Bronchial epithelial cell (primary cell): ENCODE data around the gene KCNJ12. TPM values are rescaled to one million over a fixed set of nuclear protein-coding genes. Genes with fewer than 3 reads are reported as not detected.
A peak's percentile ranks its signal among the peaks of the same experiment; 100 is the strongest.

Experiments used
- DNase-seq: peaks from one replicate; pipeline ENCODE4 v3.0.0-alpha.2; 2010; ENCODE audit warnings: low read depth
- FAIRE-seq: peaks from 2 replicates; lab custom pipeline; 2011; peaks lifted over from hg19 to GRCh38; lab: Jason Lieb, UNC
- H3K27me3 ChIP-seq: 2 replicates; pipeline ENCODE4 v1.5.1; 2011; ENCODE audit warnings: low read length; ENCODE audit not compliant: control insufficient read depth, insufficient read depth
- H3K36me3 ChIP-seq: 2 replicates; pipeline ENCODE4 v1.5.1; 2011; ENCODE audit warnings: low read length; ENCODE audit not compliant: control insufficient read depth, insufficient read depth
- H3K4me3 ChIP-seq: 2 replicates; pipeline ENCODE4 v1.5.1; 2011; ENCODE audit warnings: mild to moderate bottlenecking, low read depth, low read length, control low read depth
- total RNA-seq: library from RNA; depleted of rRNA; stranded (reverse); fragments of >200 nt; gene quantifications from 2 replicates; pipeline ENCODE4 v1.2.1, GENCODE V29; 2014
- TF ChIP-seq, protein P1 (sequence below): IDR thresholded peaks from 2 replicates; pipeline ENCODE4 v1.5.1; 2011; ENCODE audit warnings: mild to moderate bottlenecking, moderate library complexity, low read length, control low read depth, inconsistent platforms; ENCODE audit not compliant: insufficient read depth, severe bottlenecking

KCNJ12 gene
- total RNA-seq, 1 donor from 2014 or later: under 0.01 TPM

DNA sequence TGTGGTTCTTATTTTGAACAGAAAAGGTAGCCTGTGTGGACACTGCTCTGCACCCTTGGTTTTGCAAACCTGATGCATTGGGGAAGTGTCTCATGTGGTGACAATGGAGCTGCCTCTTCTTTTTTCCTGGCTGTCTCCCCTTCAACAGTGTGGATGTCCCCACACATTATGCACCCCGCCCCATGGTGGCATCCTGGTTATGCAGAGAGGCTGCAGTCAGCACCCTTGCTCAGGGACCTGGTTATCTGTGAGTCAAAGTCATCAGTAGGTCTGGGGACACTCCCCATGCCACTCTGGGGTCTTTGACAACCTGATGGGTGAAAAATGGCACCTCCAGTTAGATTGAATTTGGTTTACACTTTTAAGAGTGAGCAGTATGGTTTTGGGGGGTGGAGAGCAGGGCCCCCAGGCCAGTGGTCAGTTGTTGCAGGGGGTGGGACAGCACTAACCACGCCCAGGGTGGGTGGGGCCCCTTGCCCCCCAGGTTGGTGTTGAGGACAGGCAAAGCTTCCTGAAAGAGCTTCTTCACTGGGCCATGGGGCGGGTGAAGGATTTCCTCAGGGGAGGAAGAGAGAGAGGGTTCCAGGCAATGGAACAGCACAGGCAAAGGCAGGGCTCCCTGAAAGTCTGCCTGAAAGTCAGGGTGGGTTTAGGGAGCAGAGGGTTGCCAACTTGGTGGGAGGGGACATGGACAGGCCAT, 24.6 kb upstream of the KCNJ12 start:
- peak; percentile 52 for FAIRE-seq
- no peak for DNase-seq

DNA sequence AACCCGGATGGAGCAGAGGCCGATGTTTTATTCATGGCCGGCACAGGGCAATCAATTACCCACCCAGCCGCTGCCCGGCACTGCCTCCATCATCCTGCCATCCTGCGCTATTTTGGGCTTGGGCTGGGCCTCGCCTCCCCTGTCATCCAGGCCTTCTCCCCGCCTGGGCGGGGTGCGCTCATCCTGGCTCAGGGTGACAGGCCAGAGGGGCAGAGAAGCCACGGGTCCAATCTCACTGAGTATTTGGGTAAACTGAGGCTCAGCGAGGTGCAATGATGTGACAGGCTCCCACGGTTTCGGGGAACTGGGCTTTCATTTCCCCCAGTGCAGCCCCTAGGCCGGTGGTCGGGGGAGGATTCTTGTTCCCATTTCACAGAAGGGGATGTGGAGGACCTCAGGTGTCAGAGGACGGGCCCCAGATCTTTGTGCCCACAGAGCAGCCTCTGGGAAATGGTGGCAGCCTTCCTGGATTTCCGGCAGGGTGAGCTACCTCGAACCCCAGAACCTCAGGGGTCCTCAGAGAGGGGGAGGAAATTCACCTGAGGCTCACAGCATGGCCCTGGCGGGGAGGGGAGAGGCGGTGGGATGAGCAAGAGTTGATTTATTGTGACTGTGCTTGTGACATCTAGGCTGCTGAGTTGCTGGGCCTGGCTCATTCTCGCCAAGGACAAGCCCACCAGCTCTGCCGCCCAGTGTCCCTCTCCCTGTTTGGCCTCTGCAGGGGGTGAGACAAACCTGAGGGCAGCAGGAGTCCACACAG, 23.8 kb upstream of the KCNJ12 start:
- H3K27me3 ChIP-seq: no peaks in the 10 kb centered on the region
- TF ChIP-seq, protein P1, sequence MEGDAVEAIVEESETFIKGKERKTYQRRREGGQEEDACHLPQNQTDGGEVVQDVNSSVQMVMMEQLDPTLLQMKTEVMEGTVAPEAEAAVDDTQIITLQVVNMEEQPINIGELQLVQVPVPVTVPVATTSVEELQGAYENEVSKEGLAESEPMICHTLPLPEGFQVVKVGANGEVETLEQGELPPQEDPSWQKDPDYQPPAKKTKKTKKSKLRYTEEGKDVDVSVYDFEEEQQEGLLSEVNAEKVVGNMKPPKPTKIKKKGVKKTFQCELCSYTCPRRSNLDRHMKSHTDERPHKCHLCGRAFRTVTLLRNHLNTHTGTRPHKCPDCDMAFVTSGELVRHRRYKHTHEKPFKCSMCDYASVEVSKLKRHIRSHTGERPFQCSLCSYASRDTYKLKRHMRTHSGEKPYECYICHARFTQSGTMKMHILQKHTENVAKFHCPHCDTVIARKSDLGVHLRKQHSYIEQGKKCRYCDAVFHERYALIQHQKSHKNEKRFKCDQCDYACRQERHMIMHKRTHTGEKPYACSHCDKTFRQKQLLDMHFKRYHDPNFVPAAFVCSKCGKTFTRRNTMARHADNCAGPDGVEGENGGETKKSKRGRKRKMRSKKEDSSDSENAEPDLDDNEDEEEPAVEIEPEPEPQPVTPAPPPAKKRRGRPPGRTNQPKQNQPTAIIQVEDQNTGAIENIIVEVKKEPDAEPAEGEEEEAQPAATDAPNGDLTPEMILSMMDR: no peak
- DNase-seq (no peak), FAIRE-seq (no peak)
- H3K4me3 ChIP-seq: no peak overlapping the region
- H3K36me3 ChIP-seq: no peaks in the 10 kb centered on the region

More for the DNA sequence above, 24.6 kb upstream of the KCNJ12 start:
- TF ChIP-seq, protein P1: no peak
- Histone ChIP-seq H3K27me3 (no peaks in the 10 kb centered on the region), H3K36me3 (no peaks in the 10 kb centered on the region), H3K4me3 (no peak overlapping the region)

DNA sequence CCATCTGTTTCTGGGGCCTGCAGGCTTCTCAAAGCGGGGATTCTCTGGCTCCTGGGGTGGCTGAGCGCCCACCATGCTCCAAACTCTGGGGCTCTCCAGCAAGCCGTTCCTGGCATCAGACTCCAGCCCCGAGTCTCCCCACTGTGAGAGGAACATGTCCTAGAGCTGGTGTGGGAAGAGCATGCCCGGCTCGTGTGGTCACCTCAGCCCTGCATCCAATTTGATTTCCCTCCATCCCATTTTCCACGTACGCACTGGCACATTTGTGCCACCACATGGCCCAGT, 23.2 kb upstream of the KCNJ12 start:
- no peaks in the 10 kb centered on the region for H3K27me3 ChIP-seq
- no peak overlapping the region for H3K4me3 ChIP-seq
- TF ChIP-seq, protein P1: no peak
- no peaks in the 10 kb centered on the region for H3K36me3 ChIP-seq
- FAIRE-seq: no peak
- DNase-seq: no peak

DNA sequence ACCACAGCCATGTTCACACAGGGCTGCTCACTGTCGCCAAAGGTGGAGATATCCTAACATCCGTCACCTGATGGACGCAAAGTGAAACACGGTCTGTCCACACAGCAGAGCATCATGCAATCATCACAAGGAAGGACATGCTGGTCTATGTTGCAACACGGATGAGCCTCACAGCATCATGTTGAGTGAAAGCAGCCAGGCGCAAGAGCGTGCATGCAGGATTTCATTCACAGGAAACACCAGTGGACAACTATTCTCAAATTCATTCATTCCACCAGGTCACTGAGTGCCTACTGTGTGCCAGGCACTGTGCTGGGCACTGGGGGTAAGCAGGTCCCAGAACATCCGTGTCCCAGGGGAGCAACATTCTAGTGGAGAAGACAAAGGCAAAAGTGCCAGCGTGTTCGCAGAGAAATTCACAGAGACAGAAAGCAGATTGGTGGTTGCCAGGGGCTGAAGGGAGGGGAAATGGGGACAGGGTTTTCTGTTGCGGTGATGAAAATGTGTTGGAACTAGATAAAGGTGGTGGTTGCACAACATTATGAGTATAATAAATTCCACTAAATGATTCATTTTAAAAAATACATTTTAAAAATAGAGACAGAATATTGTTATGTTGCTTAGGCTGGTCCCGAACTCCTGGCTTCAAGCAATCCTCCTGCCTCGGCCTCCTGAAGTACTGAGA, 22.7 kb upstream of the KCNJ12 start:
- no peaks in the 10 kb centered on the region for H3K27me3 ChIP-seq
- H3K4me3 ChIP-seq: no peak overlapping the region
- no peaks in the 10 kb centered on the region for H3K36me3 ChIP-seq
- FAIRE-seq: no peak
- DNase-seq: no peak
- TF ChIP-seq, protein P1: no peak

DNA sequence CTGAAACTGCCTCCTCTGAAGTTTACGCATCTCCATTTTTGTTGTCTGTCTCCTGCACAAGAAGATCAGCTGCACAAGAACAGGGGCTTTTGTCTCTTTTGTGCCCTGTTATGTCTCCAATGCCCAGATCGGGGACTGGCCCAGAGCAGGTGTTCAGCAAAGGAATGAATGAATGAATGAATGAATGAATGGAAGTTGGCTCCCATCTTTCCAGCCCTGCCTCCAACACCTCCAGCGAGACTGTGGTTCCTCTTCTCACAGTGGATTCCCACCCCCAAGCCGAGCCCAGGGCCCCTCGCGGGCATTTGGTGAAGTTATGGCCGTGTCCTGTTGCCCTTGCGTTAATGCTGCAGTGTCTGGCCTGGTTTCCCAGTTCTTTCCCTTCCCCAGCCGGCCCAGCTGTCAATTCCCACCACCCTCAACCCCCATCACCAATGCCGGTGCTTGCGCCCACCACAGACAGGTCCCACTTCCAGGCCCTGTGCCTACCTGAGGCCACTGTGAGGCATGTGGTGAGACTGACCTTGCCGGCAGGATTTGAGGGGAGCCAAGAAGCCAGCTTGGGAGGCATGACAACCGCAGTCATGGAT, 21.3 kb upstream of the KCNJ12 start:
- FAIRE-seq: no peak
- no peaks in the 10 kb centered on the region for H3K36me3 ChIP-seq

More for the DNA sequence above, 21.3 kb upstream of the KCNJ12 start:
- TF ChIP-seq, protein P1: no peak
- no peak for DNase-seq
- no peaks in the 10 kb centered on the region for H3K27me3 ChIP-seq
- H3K4me3 ChIP-seq: no peak overlapping the region
